ENCODE data around the gene ZNF385A.
A peak's percentile ranks its signal among the peaks of the same experiment; 100 is the strongest.
"Not testable (repeated sequence)": the region's sequence is repeated elsewhere in the genome, so short reads cannot be mapped to it uniquely, and the experiment has no call there.

Gene ZNF385A

GRCh38 chr12:54357506-54358190, 26.9 kb downstream of the ZNF385A start:
- H3K36me3 ChIP-seq (ENCODE audit: insufficient read depth, low read length), result no peaks in the 10 kb centered on the region
- H3K4me1 ChIP-seq (ENCODE audit: insufficient read depth, low read length), result peaks cover 62% of the 10 kb centered on the region
- no peaks in the 10 kb centered on the region for H3K9me3 ChIP-seq (ENCODE audit: low read length)
- H3K27me3 ChIP-seq (ENCODE audit: control insufficient read depth in 1 of 2, insufficient read depth in 2 of 2, low read length in 2 of 2), result no peaks in the 10 kb centered on the region
- peak overlapping the region; percentile 79 for H3K27ac ChIP-seq (ENCODE audit: low read depth, low read length)
- no peak overlapping the region for H3K9ac ChIP-seq (ENCODE audit: low read length)
- peak overlapping the region in 1 of 2 donors; percentile 79 for H3K4me3 ChIP-seq (ENCODE audit: low read depth in 1 of 2, low read length in 2 of 2)

GRCh38 chr12:54356951-54357356, 27.6 kb downstream of the ZNF385A start:
- H3K4me1 ChIP-seq (ENCODE audit: insufficient read depth, low read length), result peaks cover 69% of the 10 kb centered on the region
- no peak overlapping the region for H3K4me3 ChIP-seq (ENCODE audit: low read depth in 1 of 2, low read length in 2 of 2)
- no peaks in the 10 kb centered on the region for H3K36me3 ChIP-seq (ENCODE audit: insufficient read depth, low read length)
- H3K9me3 ChIP-seq (ENCODE audit: low read length), result no peaks in the 10 kb centered on the region
- H3K9ac ChIP-seq (ENCODE audit: low read length), result no peak overlapping the region
- peak overlapping the region; percentile 41 for H3K27ac ChIP-seq (ENCODE audit: low read depth, low read length)
- H3K27me3 ChIP-seq (ENCODE audit: control insufficient read depth in 1 of 2, insufficient read depth in 2 of 2, low read length in 2 of 2), result no peaks in the 10 kb centered on the region

- H3K9me3 ChIP-seq (ENCODE audit: low read length), result no peaks in the 10 kb centered on the region
- H3K4me1 ChIP-seq (ENCODE audit: insufficient read depth, low read length), result peaks cover 77% of the 10 kb centered on the region
- no peak overlapping the region for H3K9ac ChIP-seq (ENCODE audit: low read length)
- H3K27ac ChIP-seq (ENCODE audit: low read depth, low read length), result peak overlapping the region; percentile 29
- no peak overlapping the region for H3K4me3 ChIP-seq (ENCODE audit: low read depth in 1 of 2, low read length in 2 of 2)
- no peaks in the 10 kb centered on the region for H3K27me3 ChIP-seq (ENCODE audit: control insufficient read depth in 1 of 2, insufficient read depth in 2 of 2, low read length in 2 of 2)
- peaks cover 4% of the 10 kb centered on the region for H3K36me3 ChIP-seq (ENCODE audit: insufficient read depth, low read length)
Measured at GRCh38 chr12:54356228-54356627, 28.3 kb downstream of the ZNF385A start.

- Histone ChIP-seq H3K27me3 (ENCODE audit: control insufficient read depth in 1 of 2, insufficient read depth in 2 of 2, low read length in 2 of 2) (no peaks in the 10 kb centered on the region), H3K9me3 (ENCODE audit: low read length) (no peaks in the 10 kb centered on the region), H3K4me1 (ENCODE audit: insufficient read depth, low read length) (peaks cover 79% of the 10 kb centered on the region), H3K36me3 (ENCODE audit: insufficient read depth, low read length) (peaks cover 14% of the 10 kb centered on the region), H3K4me3 (ENCODE audit: low read depth in 1 of 2, low read length in 2 of 2) (no peak overlapping the region), H3K9ac (ENCODE audit: low read length) (no peak overlapping the region), H3K27ac (ENCODE audit: low read depth, low read length) (peak overlapping the region; percentile 56)
Measured at GRCh38 chr12:54355104-54355815, 29.3 kb downstream of the ZNF385A start.

GRCh38 chr12:54354271-54354670, 30.3 kb downstream of the ZNF385A start:
- peaks cover 24% of the 10 kb centered on the region for H3K36me3 ChIP-seq (ENCODE audit: insufficient read depth, low read length)
- H3K9ac ChIP-seq (ENCODE audit: low read length); H3K27me3 ChIP-seq (ENCODE audit: control insufficient read depth in 1 of 2, insufficient read depth in 2 of 2, low read length in 2 of 2); H3K9me3 ChIP-seq (ENCODE audit: low read length); H3K4me3 ChIP-seq (ENCODE audit: low read depth in 1 of 2, low read length in 2 of 2): not testable (repeated sequence)
- H3K27ac ChIP-seq (ENCODE audit: low read depth, low read length), result peak overlapping the region; percentile 79
- H3K4me1 ChIP-seq (ENCODE audit: insufficient read depth, low read length), result peaks cover 72% of the 10 kb centered on the region

- Histone ChIP-seq H3K9ac (ENCODE audit: low read length) (peak overlapping the region; percentile 68), H3K4me1 (ENCODE audit: insufficient read depth, low read length) (peaks cover 64% of the 10 kb centered on the region)
Measured at GRCh38 chr12:54352891-54353874, 31.4 kb downstream of the ZNF385A start.

GRCh38 chr12:54352022-54352531, 32.5 kb downstream of the ZNF385A start:
- peaks cover 53% of the 10 kb centered on the region for H3K4me1 ChIP-seq (ENCODE audit: insufficient read depth, low read length)
- H3K27ac ChIP-seq (ENCODE audit: low read depth, low read length), result peak overlapping the region; percentile 79
- H3K4me3 ChIP-seq (ENCODE audit: low read depth in 1 of 2, low read length in 2 of 2), result peak overlapping the region; percentile 1 to 56
- no peaks in the 10 kb centered on the region for H3K9me3 ChIP-seq (ENCODE audit: low read length)
- peaks cover 41% of the 10 kb centered on the region for H3K36me3 ChIP-seq (ENCODE audit: insufficient read depth, low read length)
- H3K27me3 ChIP-seq (ENCODE audit: control insufficient read depth in 1 of 2, insufficient read depth in 2 of 2, low read length in 2 of 2), result no peaks in the 10 kb centered on the region
- H3K9ac ChIP-seq (ENCODE audit: low read length), result peak overlapping the region; percentile 68

More at GRCh38 chr12:54352891-54353874, 31.4 kb downstream of the ZNF385A start:
- Histone ChIP-seq H3K9me3 (ENCODE audit: low read length) (no peaks in the 10 kb centered on the region), H3K27me3 (ENCODE audit: control insufficient read depth in 1 of 2, insufficient read depth in 2 of 2, low read length in 2 of 2) (no peaks in the 10 kb centered on the region), H3K27ac (ENCODE audit: low read depth, low read length) (peak overlapping the region; percentile 79), H3K36me3 (ENCODE audit: insufficient read depth, low read length) (peaks cover 31% of the 10 kb centered on the region), H3K4me3 (ENCODE audit: low read depth in 1 of 2, low read length in 2 of 2) (peak overlapping the region in 1 of 2 donors; percentile 56)

- peaks cover 46% of the 10 kb centered on the region for H3K4me1 ChIP-seq (ENCODE audit: insufficient read depth, low read length)
- peak overlapping the region; percentile 79 for H3K27ac ChIP-seq (ENCODE audit: low read depth, low read length)
- H3K36me3 ChIP-seq (ENCODE audit: insufficient read depth, low read length), result peaks cover 47% of the 10 kb centered on the region
- H3K27me3 ChIP-seq (ENCODE audit: control insufficient read depth in 1 of 2, insufficient read depth in 2 of 2, low read length in 2 of 2), result no peaks in the 10 kb centered on the region
- H3K9ac ChIP-seq (ENCODE audit: low read length), result peak overlapping the region; percentile 68
- H3K9me3 ChIP-seq (ENCODE audit: low read length), result no peaks in the 10 kb centered on the region
- peak overlapping the region in 1 of 2 donors; percentile 56 for H3K4me3 ChIP-seq (ENCODE audit: low read depth in 1 of 2, low read length in 2 of 2)
Measured at GRCh38 chr12:54351341-54351740, 33.2 kb downstream of the ZNF385A start.

GRCh38 chr12:54350743-54351142, 33.8 kb downstream of the ZNF385A start:
- H3K27me3 ChIP-seq (ENCODE audit: control insufficient read depth in 1 of 2, insufficient read depth in 2 of 2, low read length in 2 of 2), result no peaks in the 10 kb centered on the region
- H3K36me3 ChIP-seq (ENCODE audit: insufficient read depth, low read length), result peaks cover 52% of the 10 kb centered on the region
- peak overlapping the region; percentile 79 for H3K27ac ChIP-seq (ENCODE audit: low read depth, low read length)
- H3K4me1 ChIP-seq (ENCODE audit: insufficient read depth, low read length), result peaks cover 41% of the 10 kb centered on the region
- no peak overlapping the region for H3K4me3 ChIP-seq (ENCODE audit: low read depth in 1 of 2, low read length in 2 of 2)
- no peak overlapping the region for H3K9ac ChIP-seq (ENCODE audit: low read length)
- H3K9me3 ChIP-seq (ENCODE audit: low read length), result no peaks in the 10 kb centered on the region

- peaks cover 61% of the 10 kb centered on the region for H3K36me3 ChIP-seq (ENCODE audit: insufficient read depth, low read length)
- no peak overlapping the region for H3K27ac ChIP-seq (ENCODE audit: low read depth, low read length)
- no peak overlapping the region for H3K4me3 ChIP-seq (ENCODE audit: low read depth in 1 of 2, low read length in 2 of 2)
- no peaks in the 10 kb centered on the region for H3K9me3 ChIP-seq (ENCODE audit: low read length)
- H3K9ac ChIP-seq (ENCODE audit: low read length), result no peak overlapping the region
- H3K27me3 ChIP-seq (ENCODE audit: control insufficient read depth in 1 of 2, insufficient read depth in 2 of 2, low read length in 2 of 2), result no peaks in the 10 kb centered on the region
- H3K4me1 ChIP-seq (ENCODE audit: insufficient read depth, low read length), result peaks cover 36% of the 10 kb centered on the region
Measured at GRCh38 chr12:54349679-54350078, 34.9 kb downstream of the ZNF385A start.

- H3K4me1 ChIP-seq (ENCODE audit: insufficient read depth, low read length), result peaks cover 36% of the 10 kb centered on the region
- H3K4me3 ChIP-seq (ENCODE audit: low read depth in 1 of 2, low read length in 2 of 2), result no peak overlapping the region
- H3K27me3 ChIP-seq (ENCODE audit: control insufficient read depth in 1 of 2, insufficient read depth in 2 of 2, low read length in 2 of 2), result no peaks in the 10 kb centered on the region
- H3K36me3 ChIP-seq (ENCODE audit: insufficient read depth, low read length), result peaks cover 62% of the 10 kb centered on the region
- H3K9ac ChIP-seq (ENCODE audit: low read length), result no peak overlapping the region
- no peak overlapping the region for H3K27ac ChIP-seq (ENCODE audit: low read depth, low read length)
- H3K9me3 ChIP-seq (ENCODE audit: low read length), result no peaks in the 10 kb centered on the region
Measured at GRCh38 chr12:54349036-54349435, 35.5 kb downstream of the ZNF385A start.

All from muscle layer of colon (tissue), 2 donors.